GM19328 (cell line): ENCODE measurements around the gene SLFN12L.
"Not testable (repeated sequence)": the region's sequence is repeated elsewhere in the genome, so short reads cannot be mapped to it uniquely, and the experiment has no call there.

ENCODE experiments used
- ATAC-seq: cut with Tn5 transposase; IDR thresholded peaks from one replicate; pipeline ENCODE4 v1.9.1; 2021; ENCODE audit warnings: mild to moderate bottlenecking, moderate library complexity; ENCODE audit not compliant: unreplicated experiment

The SLFN12L gene

GRCh38 chr17:35537601-35538141 is at the start of gene SLFN12L:
Gene SLFN12L (minus strand): TSS chr17:35537678. CDS start chr17:35522364, 15,314 bp downstream.
- no peak for ATAC-seq

DNA sequence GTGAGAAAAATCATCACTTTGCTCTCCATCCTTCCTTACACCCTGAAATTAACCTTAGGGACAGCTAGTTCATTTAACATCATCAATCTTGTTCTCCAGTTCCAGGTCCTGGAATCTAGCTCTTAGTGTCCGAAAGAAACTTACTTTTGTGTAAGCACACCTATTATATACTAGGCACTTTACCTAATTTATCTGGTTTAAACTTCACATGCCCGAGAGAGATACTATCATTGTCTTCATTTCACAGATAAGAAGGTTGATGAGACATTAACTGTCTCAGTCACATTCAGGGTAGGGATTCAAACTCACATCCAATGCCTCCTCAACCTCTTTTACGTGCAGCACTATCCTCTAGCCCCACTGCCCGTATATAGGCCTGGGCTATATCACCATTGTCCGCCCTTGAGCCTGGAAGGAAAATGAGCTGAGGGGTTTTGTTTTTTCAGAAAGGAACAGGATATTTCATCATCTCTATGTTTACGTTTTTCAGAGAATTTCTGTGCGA is 49.1 kb upstream of the SLFN12L start:
- no peak for ATAC-seq

GRCh38 chr17:35584061-35584460 is 46.6 kb upstream of the SLFN12L start:
- ATAC-seq: no peak

- ATAC-seq: no peak
Observed at GRCh38 chr17:35578929-35579432, 41.5 kb upstream of the SLFN12L start.

GRCh38 chr17:35578197-35578928 is 40.9 kb upstream of the SLFN12L start, which contains the start of gene PEX12:
Gene PEX12 (minus strand): TSS chr17:35578571. CDS start chr17:35578021, 550 bp downstream.
- ATAC-seq: peak; percentile 90

GRCh38 chr17:35577830-35578196 is 40.3 kb upstream of the SLFN12L start:
- no peak for ATAC-seq

DNA sequence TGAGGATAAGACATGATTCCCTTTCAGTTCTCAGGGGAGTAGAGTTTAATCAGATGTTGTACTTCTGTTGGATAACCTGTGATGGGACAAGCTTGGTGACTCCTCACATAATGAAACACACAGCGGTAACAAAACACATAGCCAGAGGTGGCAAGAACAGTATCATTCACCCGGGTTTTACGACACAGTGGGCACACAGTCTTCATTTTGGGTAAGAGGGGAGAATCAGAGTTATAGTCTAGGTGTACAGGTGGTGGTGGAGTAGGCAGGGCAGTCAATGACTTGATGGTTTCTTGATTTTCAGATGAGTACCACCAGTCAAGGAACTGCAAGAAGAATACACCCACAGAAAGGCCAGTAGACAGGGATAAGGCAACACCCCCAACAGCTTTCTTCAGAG is 38.3 kb upstream of the SLFN12L start:
- no peak for ATAC-seq

DNA sequence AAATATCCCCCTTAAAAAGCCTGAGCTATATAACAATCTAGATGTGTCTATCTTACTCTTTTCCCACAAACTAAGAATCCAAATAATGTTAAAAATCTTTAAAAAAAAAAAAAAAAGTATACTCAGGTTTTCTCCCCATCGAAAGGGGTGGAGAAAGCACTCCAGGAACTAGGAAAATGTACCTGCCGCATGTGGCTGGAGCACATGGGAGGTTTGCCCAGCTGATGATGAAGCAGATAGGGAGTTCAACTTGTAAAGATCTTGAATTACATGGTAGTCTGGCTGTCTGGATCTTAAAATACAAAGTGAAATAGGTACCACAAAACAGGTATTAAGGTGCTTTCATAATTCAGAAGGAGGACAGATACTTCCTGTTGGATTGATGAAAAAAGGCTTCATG is 31.9 kb upstream of the SLFN12L start:
- no peak for ATAC-seq

DNA sequence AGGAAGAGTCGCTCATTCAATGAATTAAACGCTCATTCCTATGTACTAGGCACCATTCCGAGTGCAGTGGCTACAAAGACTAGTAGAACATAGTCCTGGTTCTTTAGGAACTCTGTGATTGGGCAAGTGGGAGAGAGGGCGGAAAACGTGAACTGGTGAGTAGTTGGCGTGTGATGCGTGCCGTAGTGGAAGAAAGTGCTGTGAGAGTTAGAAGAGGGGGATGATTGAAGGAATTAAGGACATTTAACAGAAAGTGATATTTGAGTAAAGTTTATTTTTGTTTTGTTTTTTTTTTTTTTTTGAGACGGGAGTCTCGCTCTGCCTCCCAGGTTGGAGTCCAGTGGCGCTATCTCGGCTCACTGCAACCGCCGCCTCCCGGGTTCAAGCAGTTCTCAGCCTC is 31.1 kb upstream of the SLFN12L start:
- ATAC-seq: no peak

DNA sequence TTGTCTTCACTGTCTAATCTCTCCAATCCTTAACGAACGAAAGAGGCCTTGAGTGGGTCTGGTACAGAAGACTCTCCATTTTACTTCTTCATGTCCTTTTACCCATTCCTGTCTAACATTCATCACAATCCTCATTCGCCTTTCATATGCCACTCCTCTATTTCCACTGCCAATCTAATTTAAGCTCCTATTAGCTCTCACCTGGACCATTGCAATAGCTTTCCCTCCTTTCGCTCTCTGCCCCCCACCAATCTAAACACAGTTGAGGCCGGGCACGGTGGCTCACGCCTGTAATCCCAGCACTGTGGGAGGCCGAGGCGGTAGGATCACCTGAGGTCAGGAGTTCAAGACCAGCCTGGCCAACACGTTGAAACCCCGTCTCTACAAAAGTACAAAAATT is 29.5 kb upstream of the SLFN12L start:
- ATAC-seq: no peak

DNA sequence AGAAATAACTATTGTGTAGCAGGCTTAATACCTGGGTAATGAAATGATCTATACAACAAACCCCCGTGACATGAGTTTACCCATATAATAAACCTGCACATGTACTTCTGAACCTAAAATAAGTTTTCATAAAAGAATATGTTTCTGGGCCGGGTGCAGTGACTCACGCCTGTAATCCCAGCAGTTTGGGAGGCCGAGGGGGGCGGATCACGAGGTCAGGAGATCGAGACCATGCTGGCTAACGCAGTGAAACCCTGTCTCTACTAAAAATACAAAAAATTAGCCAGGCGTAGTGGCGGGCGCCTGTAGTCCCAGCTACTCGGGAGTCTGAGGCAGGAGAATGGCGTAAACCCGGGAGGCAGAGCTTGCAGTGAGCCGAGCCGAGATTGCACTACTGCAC is 25.7 kb upstream of the SLFN12L start:
- ATAC-seq: not testable (repeated sequence)

- ATAC-seq: no peak
Observed at GRCh38 chr17:35560703-35561102, 23.2 kb upstream of the SLFN12L start, which contains the start of gene SLFN14. Gene SLFN14 (minus strand): TSS chr17:35560819. CDS start chr17:35558062, 2,757 bp downstream.

DNA sequence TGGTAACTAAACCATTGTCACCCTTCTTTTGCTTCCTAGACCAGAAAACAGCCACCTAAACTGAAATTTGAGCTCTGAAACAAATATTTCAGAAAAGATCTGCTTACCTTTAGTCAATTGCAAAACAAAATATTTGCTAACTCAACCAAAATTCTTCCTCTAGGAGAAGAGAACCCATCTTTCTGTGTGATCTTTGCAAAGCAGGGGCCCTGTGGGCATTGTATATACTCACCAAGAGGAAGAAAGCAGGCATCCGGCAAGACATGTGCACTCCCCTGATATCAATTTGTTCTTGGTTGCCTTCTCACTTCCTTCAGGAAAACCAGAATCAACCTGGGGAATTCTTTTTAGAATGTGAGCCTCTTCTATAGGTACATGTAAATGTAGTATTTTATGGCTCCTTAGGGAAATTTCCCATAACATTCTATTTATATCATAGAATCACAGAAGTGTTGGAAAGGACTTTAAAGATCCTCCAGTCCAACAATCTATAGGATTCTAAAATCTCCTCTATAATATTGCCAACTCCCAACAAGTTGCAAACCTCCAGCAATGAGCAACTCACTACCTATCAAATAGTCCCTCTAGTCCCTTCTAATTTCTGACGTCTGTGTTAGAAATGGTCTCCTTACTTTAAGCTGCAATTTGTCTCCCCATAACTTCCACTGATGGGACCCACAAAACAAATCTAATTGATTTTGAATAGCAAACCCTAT is 22.2 kb upstream of the SLFN12L start:
- ATAC-seq: no peak

GRCh38 chr17:35557353-35557752 is 19.9 kb upstream of the SLFN12L start:
- no peak for ATAC-seq

DNA sequence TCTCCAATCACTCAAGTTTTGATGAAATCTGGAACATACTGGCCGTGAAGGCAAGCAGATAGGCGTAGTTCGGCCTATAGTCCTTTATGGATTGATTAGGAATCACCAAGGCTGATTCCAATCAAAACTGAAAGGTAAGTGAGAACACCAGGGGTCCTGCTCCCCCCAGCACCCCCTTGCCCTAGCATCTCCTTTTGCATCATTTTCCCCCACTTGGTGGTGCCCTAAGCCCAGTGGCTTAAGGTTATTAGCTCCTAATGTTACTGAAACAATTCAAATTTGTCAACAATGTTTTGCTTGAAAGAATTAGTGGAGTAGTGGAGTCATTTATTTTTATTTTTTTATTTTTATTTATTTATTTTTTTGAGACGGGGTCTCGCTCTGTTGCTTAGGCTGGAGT is 18.2 kb upstream of the SLFN12L start:
- no peak for ATAC-seq

DNA sequence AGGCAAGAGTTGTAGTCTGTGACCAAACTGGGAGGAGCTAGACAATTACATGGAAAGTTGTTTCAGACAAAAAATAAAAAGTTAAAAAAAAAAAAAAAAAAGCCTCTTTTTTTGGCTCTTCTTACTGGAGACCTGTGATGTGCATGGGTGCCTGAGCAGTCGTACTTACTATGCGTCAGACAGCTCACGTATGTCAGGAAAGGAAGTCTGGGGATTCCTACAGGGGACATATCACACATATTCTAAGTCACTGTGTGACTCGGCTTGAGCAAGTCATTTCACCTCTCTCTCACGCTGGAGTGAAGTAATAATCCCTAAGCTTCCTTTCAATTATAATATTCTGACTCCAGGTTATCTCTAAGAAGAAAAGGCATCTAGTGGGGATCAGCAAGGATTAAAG is 17.2 kb upstream of the SLFN12L start:
- ATAC-seq: no peak

GRCh38 chr17:35553310-35553709 is 15.8 kb upstream of the SLFN12L start:
- ATAC-seq: no peak

GRCh38 chr17:35548978-35549377 is 11.5 kb upstream of the SLFN12L start:
- ATAC-seq: no peak

GRCh38 chr17:35548208-35548810 is 10.8 kb upstream of the SLFN12L start:
- no peak for ATAC-seq

DNA sequence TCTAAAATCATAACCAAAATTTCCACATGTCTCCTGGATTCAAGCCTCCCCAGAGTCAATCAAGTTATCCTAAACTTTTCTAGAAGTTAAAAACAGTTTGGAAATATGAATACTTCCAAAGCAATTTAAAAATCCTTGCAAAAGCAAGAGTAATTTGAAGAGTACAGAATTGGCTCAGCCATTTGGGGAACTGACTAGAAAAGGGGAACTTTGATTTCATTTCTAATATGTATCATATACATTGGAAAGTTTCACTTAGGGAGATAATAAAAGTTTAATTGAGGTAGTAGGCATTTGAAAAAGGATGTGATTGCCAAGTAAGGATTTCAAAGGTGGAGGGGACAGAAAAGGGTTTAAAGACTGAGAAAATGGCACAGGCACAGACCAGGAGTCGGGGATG is 9.0 kb upstream of the SLFN12L start:
- no peak for ATAC-seq

DNA sequence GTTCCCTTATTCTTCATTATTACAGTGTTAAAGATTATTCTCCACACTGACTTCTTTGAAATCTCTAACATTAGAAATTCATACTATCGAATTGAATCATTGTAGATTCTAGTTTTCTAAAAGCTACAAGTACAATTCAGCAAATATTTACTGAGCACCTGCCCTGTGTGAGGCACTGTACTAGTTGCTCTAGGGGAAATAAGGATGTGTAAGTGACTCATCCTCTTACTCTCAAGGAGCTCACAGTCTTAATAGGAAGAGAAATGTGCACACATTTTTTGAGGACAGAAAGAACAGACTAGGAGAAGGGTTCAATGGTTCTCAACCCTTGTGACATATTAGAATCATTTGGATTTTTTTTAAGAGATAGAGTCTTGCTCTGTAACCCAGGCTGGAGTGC is 7.7 kb upstream of the SLFN12L start:
- ATAC-seq: no peak
